ENCODE data around the gene KDF1. TPM values are rescaled to one million over a fixed set of nuclear protein-coding genes. Genes with fewer than 3 reads are reported as not detected.

KDF1 gene
- total and polyA plus RNA-seq, 2 of the 13 experiments (the other 11 are each of a cell fraction or from before 2014, with no cell fraction given): 1.9 to 4.9 TPM

DNA sequence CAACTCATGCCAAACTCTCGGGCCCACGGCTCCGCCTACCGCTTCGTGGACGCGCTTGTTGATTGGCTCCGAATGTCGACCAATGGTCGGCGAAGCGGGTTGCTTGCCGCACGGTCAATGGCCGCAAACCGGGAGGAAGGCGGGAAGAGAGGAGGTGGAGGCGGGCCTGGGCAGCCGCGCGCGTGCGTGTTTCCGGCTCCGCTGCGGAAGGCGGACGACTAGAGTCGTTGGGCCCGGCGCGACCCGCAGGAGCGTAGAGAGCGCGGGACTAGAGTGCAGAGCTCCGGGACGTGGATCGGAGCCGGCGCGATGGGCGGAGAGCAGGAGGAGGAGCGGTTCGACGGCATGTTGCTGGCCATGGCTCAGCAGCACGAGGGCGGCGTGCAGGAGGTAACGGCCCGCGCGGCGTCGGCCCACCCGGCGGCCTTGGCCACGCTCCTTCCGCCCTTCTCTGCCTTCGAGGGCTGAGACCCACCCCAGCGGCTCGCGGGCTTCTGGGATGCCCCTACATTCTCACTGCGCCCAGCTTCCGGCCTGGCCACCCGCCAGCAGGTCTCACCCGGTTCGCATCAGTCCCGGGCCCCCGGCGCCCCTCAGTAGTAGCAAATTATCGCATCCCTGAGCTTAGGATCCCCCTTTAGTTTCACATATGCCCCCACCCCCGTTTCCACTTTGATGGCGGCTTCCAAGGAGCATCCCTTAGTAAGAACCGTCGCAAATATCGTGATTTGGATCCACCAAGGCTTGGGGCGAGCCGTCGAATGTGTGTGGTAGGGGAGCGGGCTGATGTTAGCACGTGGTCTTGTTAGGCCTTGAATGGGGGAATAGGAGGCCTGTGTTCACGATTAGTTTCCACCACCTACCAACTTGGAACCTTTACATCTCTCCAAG is 38.5 kb downstream of the KDF1 start, which contains the start of gene NUDC (continued):
- TF ChIP-seq KDM4B (CRISPR knock-in tag; IDR thresholded peaks at IDR 0.05) (no peak; the same call in 1 of the 2 replicates), ATF2 (CRISPR knock-in tag; IDR thresholded peaks at IDR 0.05) (no peak), SIX1 (CRISPR knock-in tag; IDR thresholded peaks at IDR 0.05; ENCODE audit: borderline replicate concordance) (no peak), RAD51 (IDR thresholded peaks at IDR 0.05; ENCODE audit: borderline replicate concordance) (no peak), NFKBIZ (CRISPR knock-in tag; IDR thresholded peaks at IDR 0.05) (0 out of 2 replicates have a peak, but pooled peaks have one; percentile 14), ZNF879 (CRISPR knock-in tag; IDR thresholded peaks at IDR 0.05) (peak; percentile 90; the same call in 1 of the 2 replicates), ZNF180 (CRISPR knock-in tag; IDR thresholded peaks at IDR 0.05; ENCODE audit: borderline replicate concordance, low read depth) (no peak), DPF2 (CRISPR knock-in tag; IDR thresholded peaks at IDR 0.05; ENCODE audit: borderline replicate concordance, low read depth) (no peak), ZNF558 (CRISPR knock-in tag; IDR thresholded peaks at IDR 0.05; ENCODE audit: borderline replicate concordance) (peak; percentile 93; the same call in 1 of the 2 replicates), ARID2 (CRISPR knock-in tag; IDR thresholded peaks at IDR 0.05; ENCODE audit: borderline replicate concordance) (peak; percentile 69; the same call in 1 of the 2 replicates), ZNF337 (CRISPR knock-in tag; IDR thresholded peaks at IDR 0.05; ENCODE audit: borderline replicate concordance, low read depth) (peak; percentile 91; the same call in 1 of the 2 replicates), ZNF3 (CRISPR knock-in tag; IDR thresholded peaks at IDR 0.05) (no peak), ZNF768 (CRISPR knock-in tag; IDR thresholded peaks at IDR 0.05) (peak; percentile 69), ZNF83 (CRISPR knock-in tag; IDR thresholded peaks at IDR 0.05; ENCODE audit: borderline replicate concordance) (no peak), PAWR (CRISPR knock-in tag; IDR thresholded peaks at IDR 0.05; ENCODE audit: borderline replicate concordance) (no peak), IKZF4 (CRISPR knock-in tag; IDR thresholded peaks at IDR 0.05; ENCODE audit: borderline replicate concordance, low read depth, not compliant biosample characterization) (peak; percentile 64), TBP (CRISPR knock-in tag; IDR thresholded peaks at IDR 0.05) (no peak), JUN (CRISPR knock-in tag; IDR thresholded peaks at IDR 0.05) (no peak), ZBTB21 (CRISPR knock-in tag; IDR thresholded peaks at IDR 0.05) (peak; percentile 35; the same call in 1 of the 2 replicates)
- TF ChIP-seq, protein P1, sequence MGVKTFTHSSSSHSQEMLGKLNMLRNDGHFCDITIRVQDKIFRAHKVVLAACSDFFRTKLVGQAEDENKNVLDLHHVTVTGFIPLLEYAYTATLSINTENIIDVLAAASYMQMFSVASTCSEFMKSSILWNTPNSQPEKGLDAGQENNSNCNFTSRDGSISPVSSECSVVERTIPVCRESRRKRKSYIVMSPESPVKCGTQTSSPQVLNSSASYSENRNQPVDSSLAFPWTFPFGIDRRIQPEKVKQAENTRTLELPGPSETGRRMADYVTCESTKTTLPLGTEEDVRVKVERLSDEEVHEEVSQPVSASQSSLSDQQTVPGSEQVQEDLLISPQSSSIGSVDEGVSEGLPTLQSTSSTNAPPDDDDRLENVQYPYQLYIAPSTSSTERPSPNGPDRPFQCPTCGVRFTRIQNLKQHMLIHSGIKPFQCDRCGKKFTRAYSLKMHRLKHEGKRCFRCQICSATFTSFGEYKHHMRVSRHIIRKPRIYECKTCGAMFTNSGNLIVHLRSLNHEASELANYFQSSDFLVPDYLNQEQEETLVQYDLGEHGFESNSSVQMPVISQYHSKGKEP (CRISPR knock-in tag; IDR thresholded peaks at IDR 0.05): 0 out of 2 replicates have a peak, but pooled peaks have one; percentile 32
- TF ChIP-seq, protein P2, sequence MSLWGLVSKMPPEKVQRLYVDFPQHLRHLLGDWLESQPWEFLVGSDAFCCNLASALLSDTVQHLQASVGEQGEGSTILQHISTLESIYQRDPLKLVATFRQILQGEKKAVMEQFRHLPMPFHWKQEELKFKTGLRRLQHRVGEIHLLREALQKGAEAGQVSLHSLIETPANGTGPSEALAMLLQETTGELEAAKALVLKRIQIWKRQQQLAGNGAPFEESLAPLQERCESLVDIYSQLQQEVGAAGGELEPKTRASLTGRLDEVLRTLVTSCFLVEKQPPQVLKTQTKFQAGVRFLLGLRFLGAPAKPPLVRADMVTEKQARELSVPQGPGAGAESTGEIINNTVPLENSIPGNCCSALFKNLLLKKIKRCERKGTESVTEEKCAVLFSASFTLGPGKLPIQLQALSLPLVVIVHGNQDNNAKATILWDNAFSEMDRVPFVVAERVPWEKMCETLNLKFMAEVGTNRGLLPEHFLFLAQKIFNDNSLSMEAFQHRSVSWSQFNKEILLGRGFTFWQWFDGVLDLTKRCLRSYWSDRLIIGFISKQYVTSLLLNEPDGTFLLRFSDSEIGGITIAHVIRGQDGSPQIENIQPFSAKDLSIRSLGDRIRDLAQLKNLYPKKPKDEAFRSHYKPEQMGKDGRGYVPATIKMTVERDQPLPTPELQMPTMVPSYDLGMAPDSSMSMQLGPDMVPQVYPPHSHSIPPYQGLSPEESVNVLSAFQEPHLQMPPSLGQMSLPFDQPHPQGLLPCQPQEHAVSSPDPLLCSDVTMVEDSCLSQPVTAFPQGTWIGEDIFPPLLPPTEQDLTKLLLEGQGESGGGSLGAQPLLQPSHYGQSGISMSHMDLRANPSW (CRISPR knock-in tag; IDR thresholded peaks at IDR 0.05; ENCODE audit: borderline replicate concordance): no peak
